SK-N-SH treated with all-trans-retinoic acid at 6 μM for 48 hours (cell line): ENCODE measurements around the gene ANKRD40CL.
A peak's percentile ranks its signal among the peaks of the same experiment; 100 is the strongest.

Source experiments
- ATAC-seq: fragments of 200-7000 bp; cut with Tn5 transposase; 3 replicates; pipeline ENCODE4 v1.9.1; 2020; ENCODE audit warnings: mild to moderate bottlenecking, moderate library complexity
- ARNTL ChIP-seq: fragments of 450-650 bp; formaldehyde crosslinking; IDR thresholded peaks from 2 replicates; pipeline ENCODE4 v1.5.0; 2020; ENCODE audit warnings: low read depth, mild to moderate bottlenecking, moderate library complexity, borderline replicate concordance
- BACH2 ChIP-seq: fragments of 250-450 bp; sonication (Bioruptor Pico); IDR thresholded peaks from 2 replicates; pipeline ENCODE4 v1.9.0; 2021; ENCODE audit warnings: mild to moderate bottlenecking, borderline replicate concordance
- CSDC2 ChIP-seq: fragments of 250-450 bp; sonication (Bioruptor Pico); IDR thresholded peaks from 2 replicates; pipeline ENCODE4 v1.5.0; 2020; ENCODE audit warnings: mild to moderate bottlenecking, moderate library complexity
- ESRRG ChIP-seq: fragments of 250-450 bp; sonication (Bioruptor Pico); IDR thresholded peaks from 2 replicates; pipeline ENCODE4 v1.6.1; 2021; ENCODE audit warnings: mild to moderate bottlenecking
- GLIS3 ChIP-seq: fragments of 250-450 bp; sonication (Bioruptor Pico); IDR thresholded peaks from 2 replicates; pipeline ENCODE4 v1.5.0; 2020; ENCODE audit warnings: mild to moderate bottlenecking, moderate library complexity
- ISL1 ChIP-seq: fragments of 250-450 bp; sonication (Bioruptor Pico); IDR thresholded peaks from 2 replicates; pipeline ENCODE4 v2.1.2; 2022; ENCODE audit warnings: mild to moderate bottlenecking, moderate library complexity
- OSR1 ChIP-seq: fragments of 250-450 bp; sonication (Bioruptor Pico); IDR thresholded peaks from 2 replicates; pipeline ENCODE4 v1.8.0; 2022; ENCODE audit warnings: moderate library complexity, mild to moderate bottlenecking, inconsistent platforms
- POU6F1 ChIP-seq: fragments of 250-450 bp; sonication (Bioruptor Pico); IDR thresholded peaks from 2 replicates; pipeline ENCODE4 v1.8.0; 2021; ENCODE audit warnings: low read depth, mild to moderate bottlenecking, moderate library complexity, borderline replicate concordance
- RARB ChIP-seq: fragments of 250-450 bp; sonication (Bioruptor Pico); IDR thresholded peaks from 2 replicates; pipeline ENCODE4 v1.8.0; 2021; ENCODE audit warnings: mild to moderate bottlenecking, moderate library complexity
- SNAI2 ChIP-seq: fragments of 250-450 bp; sonication (Bioruptor Pico); IDR thresholded peaks from 2 replicates; pipeline ENCODE4 v1.5.0; 2020; ENCODE audit warnings: mild to moderate bottlenecking, moderate library complexity
- TCF4 ChIP-seq: fragments of 250-450 bp; sonication (Bioruptor Pico); IDR thresholded peaks from 2 replicates; pipeline ENCODE4 v1.8.0; 2021; ENCODE audit warnings: mild to moderate bottlenecking, moderate library complexity, borderline replicate concordance
- TSHZ2 ChIP-seq: fragments of 250-450 bp; sonication (Bioruptor Pico); IDR thresholded peaks from 2 replicates; pipeline ENCODE4 v1.5.0; 2020; ENCODE audit warnings: mild to moderate bottlenecking, moderate library complexity
- ZC3H10 ChIP-seq: fragments of 250-450 bp; sonication (Bioruptor Pico); IDR thresholded peaks from 2 replicates; pipeline ENCODE4 v1.5.1; 2021; ENCODE audit warnings: mild to moderate bottlenecking, moderate library complexity
- ZFP3 ChIP-seq: fragments of 250-450 bp; sonication (Bioruptor Pico); IDR thresholded peaks from 2 replicates; pipeline ENCODE4 v1.5.0; 2020; ENCODE audit warnings: mild to moderate bottlenecking, moderate library complexity
- ZFP30 ChIP-seq: fragments of 450-650 bp; formaldehyde crosslinking; IDR thresholded peaks from 2 replicates; pipeline ENCODE4 v1.5.0; 2022; ENCODE audit warnings: mild to moderate bottlenecking, moderate library complexity
- ZNF565 ChIP-seq: fragments of 450-650 bp; formaldehyde crosslinking; conservative IDR thresholded peaks from 2 replicates; pipeline ENCODE4 v1.5.0; 2020; ENCODE audit warnings: low read depth, mild to moderate bottlenecking, moderate library complexity
- ZNF70 ChIP-seq: fragments of 450-650 bp; formaldehyde crosslinking; IDR thresholded peaks from 2 replicates; pipeline ENCODE4 v1.5.0; 2020; ENCODE audit warnings: mild to moderate bottlenecking, moderate library complexity
- ZNF8 ChIP-seq: fragments of 450-650 bp; formaldehyde crosslinking; IDR thresholded peaks from 2 replicates; pipeline ENCODE4 v1.5.0; 2020; ENCODE audit warnings: mild to moderate bottlenecking, moderate library complexity
- TF ChIP-seq, protein P1 (sequence below): fragments of 250-450 bp; sonication (Bioruptor Pico); IDR thresholded peaks from 2 replicates; pipeline ENCODE4 v1.8.0; 2020; ENCODE audit warnings: mild to moderate bottlenecking, moderate library complexity, borderline replicate concordance
- TF ChIP-seq, protein P2 (sequence below): fragments of 250-450 bp; sonication (Bioruptor Pico); IDR thresholded peaks from 2 replicates; pipeline ENCODE4 v1.5.1; 2020; ENCODE audit warnings: low read depth, mild to moderate bottlenecking, moderate library complexity

Gene ANKRD40CL

DNA sequence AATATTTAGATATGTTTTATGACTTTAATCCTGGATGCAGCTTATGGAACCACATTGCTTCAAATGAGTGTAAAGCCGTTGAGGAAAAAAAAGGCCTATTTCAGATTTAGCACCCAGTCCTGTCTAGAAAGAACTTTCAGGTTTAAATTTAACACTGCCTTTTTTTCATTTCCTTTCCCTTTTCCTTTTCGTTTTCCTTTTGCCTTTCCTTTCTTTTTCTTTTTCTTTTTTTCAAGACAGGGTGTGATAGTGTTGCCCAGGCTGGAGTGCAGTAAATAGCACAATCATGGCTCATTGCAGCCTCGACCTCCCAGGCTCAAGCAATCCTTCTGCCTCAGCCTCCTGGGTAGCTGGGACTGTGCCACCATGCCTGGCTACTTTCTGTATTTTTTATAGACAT lies 32.0 kb downstream of the ANKRD40CL start:
- TF ChIP-seq ZNF70 (CRISPR knock-in tag) = no peak
- no peak for TF ChIP-seq ZNF8 (CRISPR knock-in tag)
- no peak for TF ChIP-seq CSDC2
- no peak for ATAC-seq

DNA sequence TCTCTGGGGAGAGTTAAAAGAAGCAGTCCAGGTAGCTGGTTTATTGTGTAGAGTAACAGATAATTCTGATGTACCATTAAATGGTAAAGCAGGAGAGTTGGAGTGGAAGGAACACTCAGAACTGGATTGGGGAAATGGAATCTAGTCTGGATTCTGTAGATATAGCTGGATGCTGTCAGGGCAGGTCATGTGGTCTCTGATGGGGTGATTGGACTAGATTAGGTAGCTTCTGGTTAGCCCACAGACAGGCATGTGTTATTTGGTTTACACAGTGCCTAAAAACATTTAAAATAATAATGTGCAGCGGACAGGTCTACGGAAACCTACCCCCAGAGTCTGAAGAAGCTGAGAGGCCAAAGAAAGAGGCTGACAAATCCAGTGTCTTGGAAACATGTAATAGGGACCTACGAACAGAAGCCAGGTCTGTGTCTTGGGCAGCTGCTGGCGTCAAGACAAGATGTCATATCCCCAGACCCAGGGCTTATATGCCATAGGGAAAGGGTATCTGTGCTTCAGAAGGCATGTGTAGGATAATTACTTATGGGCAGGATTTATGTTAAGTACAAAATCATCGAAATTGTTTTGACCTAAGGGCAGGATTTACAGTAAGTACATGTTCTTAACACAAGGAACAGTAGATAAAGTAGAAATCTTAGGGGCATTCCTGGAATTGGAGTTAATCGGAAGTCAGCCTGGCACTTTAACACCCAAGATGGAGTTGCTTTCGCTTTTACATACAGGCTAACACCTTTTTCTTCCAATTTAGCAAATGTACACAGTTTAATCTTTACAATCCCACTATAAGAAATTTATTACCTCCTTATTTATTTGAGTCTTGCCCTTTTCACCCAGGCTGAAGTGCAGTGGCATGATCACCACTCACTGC lies 35.5 kb downstream of the ANKRD40CL start:
- no peak for TF ChIP-seq ZNF565 (CRISPR knock-in tag)
- TF ChIP-seq TCF4 (CRISPR knock-in tag) = peak; percentile 16; the same call in 1 of the 2 replicates
- 0 out of 2 replicates have a peak, but pooled peaks have one; percentile 22 for TF ChIP-seq SNAI2 (CRISPR knock-in tag)
- TF ChIP-seq POU6F1 = no peak
- ATAC-seq = peak; percentile 41

- TF ChIP-seq ZNF8 (CRISPR knock-in tag) = no peak
- TF ChIP-seq, protein P1, sequence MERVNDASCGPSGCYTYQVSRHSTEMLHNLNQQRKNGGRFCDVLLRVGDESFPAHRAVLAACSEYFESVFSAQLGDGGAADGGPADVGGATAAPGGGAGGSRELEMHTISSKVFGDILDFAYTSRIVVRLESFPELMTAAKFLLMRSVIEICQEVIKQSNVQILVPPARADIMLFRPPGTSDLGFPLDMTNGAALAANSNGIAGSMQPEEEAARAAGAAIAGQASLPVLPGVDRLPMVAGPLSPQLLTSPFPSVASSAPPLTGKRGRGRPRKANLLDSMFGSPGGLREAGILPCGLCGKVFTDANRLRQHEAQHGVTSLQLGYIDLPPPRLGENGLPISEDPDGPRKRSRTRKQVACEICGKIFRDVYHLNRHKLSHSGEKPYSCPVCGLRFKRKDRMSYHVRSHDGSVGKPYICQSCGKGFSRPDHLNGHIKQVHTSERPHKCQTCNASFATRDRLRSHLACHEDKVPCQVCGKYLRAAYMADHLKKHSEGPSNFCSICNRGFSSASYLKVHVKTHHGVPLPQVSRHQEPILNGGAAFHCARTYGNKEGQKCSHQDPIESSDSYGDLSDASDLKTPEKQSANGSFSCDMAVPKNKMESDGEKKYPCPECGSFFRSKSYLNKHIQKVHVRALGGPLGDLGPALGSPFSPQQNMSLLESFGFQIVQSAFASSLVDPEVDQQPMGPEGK = no peak
- TF ChIP-seq POU6F1 = no peak
- no peak for TF ChIP-seq ARNTL (CRISPR knock-in tag)
- no peak for TF ChIP-seq BACH2 (CRISPR knock-in tag)
- TF ChIP-seq GLIS3 = no peak
- TF ChIP-seq, protein P2, sequence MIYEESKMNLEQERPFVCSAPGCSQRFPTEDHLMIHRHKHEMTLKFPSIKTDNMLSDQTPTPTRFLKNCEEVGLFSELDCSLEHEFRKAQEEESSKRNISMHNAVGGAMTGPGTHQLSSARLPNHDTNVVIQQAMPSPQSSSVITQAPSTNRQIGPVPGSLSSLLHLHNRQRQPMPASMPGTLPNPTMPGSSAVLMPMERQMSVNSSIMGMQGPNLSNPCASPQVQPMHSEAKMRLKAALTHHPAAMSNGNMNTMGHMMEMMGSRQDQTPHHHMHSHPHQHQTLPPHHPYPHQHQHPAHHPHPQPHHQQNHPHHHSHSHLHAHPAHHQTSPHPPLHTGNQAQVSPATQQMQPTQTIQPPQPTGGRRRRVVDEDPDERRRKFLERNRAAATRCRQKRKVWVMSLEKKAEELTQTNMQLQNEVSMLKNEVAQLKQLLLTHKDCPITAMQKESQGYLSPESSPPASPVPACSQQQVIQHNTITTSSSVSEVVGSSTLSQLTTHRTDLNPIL (CRISPR knock-in tag) = no peak
- no peak for TF ChIP-seq RARB
- TF ChIP-seq OSR1 = no peak
- TF ChIP-seq SNAI2 (CRISPR knock-in tag) = no peak
- TF ChIP-seq ZFP3 (CRISPR knock-in tag) = no peak
- no peak for TF ChIP-seq ESRRG
- TF ChIP-seq ZNF70 (CRISPR knock-in tag) = no peak
- no peak for TF ChIP-seq ZFP30 (CRISPR knock-in tag)
- TF ChIP-seq ZC3H10 = no peak
- TF ChIP-seq TCF4 (CRISPR knock-in tag) = no peak
- TF ChIP-seq, all 23 proteins: peak for 0
- ATAC-seq = no peak
These were observed 38.2 kb downstream of the ANKRD40CL start for GRCh38 chr17:50728881-50729765.

GRCh38 chr17:50728112-50728429 lies 39.2 kb downstream of the ANKRD40CL start:
- no peak for ATAC-seq
- TF ChIP-seq BACH2 (CRISPR knock-in tag) (no peak), ZFP30 (CRISPR knock-in tag) (no peak), ARNTL (CRISPR knock-in tag) (no peak), GLIS3 (no peak), TSHZ2 (CRISPR knock-in tag) (no peak), ISL1 (CRISPR knock-in tag) (no peak), POU6F1 (no peak), OSR1 (no peak), ZNF565 (CRISPR knock-in tag) (no peak), ZC3H10 (no peak), SNAI2 (CRISPR knock-in tag) (no peak)
- TF ChIP-seq, protein P1 = no peak
- TF ChIP-seq, all 23 proteins: peak for 0
